ENCODE data around the gene ZNF554. TPM values are rescaled to one million over a fixed set of nuclear protein-coding genes. Genes with fewer than 3 reads are reported as not detected.

The ZNF554 gene
- total and polyA plus RNA-seq, 8 donors: 2.1 to 9.0 (median 8.3) TPM

GRCh38 chr19:2807379-2808128 lies 12.1 kb upstream of the ZNF554 start:
- no peak for ATAC-seq
- peak in 1 of 4 donors; percentile 74 for DNase-seq
- no peak for TF ChIP-seq CTCF (IDR thresholded peaks at IDR 0.05)
- H3K27me3 ChIP-seq: no peaks in the 10 kb centered on the region
- H3K9me3 ChIP-seq: no peaks in the 10 kb centered on the region
- no peaks in the 10 kb centered on the region for H3K4me1 ChIP-seq
- intact Hi-C loops (cut with DNase I): no loop called here
- H3K27ac ChIP-seq: no peak overlapping the region
- no peak overlapping the region for H3K4me3 ChIP-seq
- H3K36me3 ChIP-seq: peaks cover 0 to 97% of the 10 kb centered on the region in 2 donors

- intact Hi-C loops (cut with DNase I): no loop called here
- DNase-seq: peak in 1 of 4 donors; percentile 72
- no peak for TF ChIP-seq CTCF (IDR thresholded peaks at IDR 0.05)
- peaks cover 0 to 97% of the 10 kb centered on the region in 2 donors for H3K36me3 ChIP-seq
- no peak for ATAC-seq
- no peaks in the 10 kb centered on the region for H3K27me3 ChIP-seq
- H3K4me1 ChIP-seq: no peaks in the 10 kb centered on the region
- no peak overlapping the region for H3K4me3 ChIP-seq
- H3K27ac ChIP-seq: no peak overlapping the region
- no peaks in the 10 kb centered on the region for H3K9me3 ChIP-seq
Observed at GRCh38 chr19:2808129-2808941, 11.3 kb upstream of the ZNF554 start.

GRCh38 chr19:2809387-2810140 lies 10.1 kb upstream of the ZNF554 start:
- Histone ChIP-seq H3K27me3 (no peaks in the 10 kb centered on the region), H3K4me3 (no peak overlapping the region), H3K27ac (no peak overlapping the region), H3K4me1 (no peaks in the 10 kb centered on the region), H3K9me3 (no peaks in the 10 kb centered on the region), H3K36me3 (peaks cover 0 to 97% of the 10 kb centered on the region in 2 donors)
- peak in 1 of 4 donors; percentile 65 for DNase-seq
- intact Hi-C loops (cut with DNase I): no loop called here
- no peak for ATAC-seq
- TF ChIP-seq CTCF (IDR thresholded peaks at IDR 0.05): no peak

- Histone ChIP-seq H3K27ac (no peak overlapping the region), H3K36me3 (peaks cover 0 to 89% of the 10 kb centered on the region in 2 donors), H3K27me3 (no peaks in the 10 kb centered on the region), H3K4me1 (no peaks in the 10 kb centered on the region), H3K9me3 (no peaks in the 10 kb centered on the region), H3K4me3 (no peak overlapping the region)
- peak in 1 of 4 donors; percentile 80 for DNase-seq
- TF ChIP-seq CTCF (IDR thresholded peaks at IDR 0.05): no peak
- no peak for ATAC-seq
- intact Hi-C loops (cut with DNase I): no loop called here
Observed at GRCh38 chr19:2810141-2811091, 9.3 kb upstream of the ZNF554 start.

Measured in left lung (tissue), 10 donors.